Measurements from ENCODE around the gene ABCC10.

The ABCC10 gene

DNA sequence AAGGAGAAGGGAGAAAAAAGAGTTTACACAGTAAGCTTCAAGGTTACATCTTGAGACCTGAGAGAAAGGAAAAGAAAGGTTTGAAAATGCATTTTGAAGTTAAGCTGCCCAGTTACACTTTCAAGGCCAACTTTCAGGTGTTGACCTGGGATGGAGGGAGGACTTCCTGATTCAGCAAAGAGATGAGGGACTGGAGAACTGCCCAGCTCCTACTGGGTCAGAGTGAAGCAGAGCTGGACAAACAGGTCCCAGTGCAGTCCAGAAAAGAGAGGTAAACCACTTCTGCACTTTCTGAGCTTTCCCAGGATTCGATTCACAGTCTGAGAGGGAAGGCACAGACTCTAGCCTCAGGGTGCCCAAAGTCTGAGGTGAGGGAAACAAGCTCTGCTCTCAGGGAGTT lies 44.1 kb downstream of the ABCC10 start:
- no peak for DNase-seq

GRCh38 chr6:43472515-43472914 lies 45.2 kb downstream of the ABCC10 start:
- no peak for DNase-seq

DNA sequence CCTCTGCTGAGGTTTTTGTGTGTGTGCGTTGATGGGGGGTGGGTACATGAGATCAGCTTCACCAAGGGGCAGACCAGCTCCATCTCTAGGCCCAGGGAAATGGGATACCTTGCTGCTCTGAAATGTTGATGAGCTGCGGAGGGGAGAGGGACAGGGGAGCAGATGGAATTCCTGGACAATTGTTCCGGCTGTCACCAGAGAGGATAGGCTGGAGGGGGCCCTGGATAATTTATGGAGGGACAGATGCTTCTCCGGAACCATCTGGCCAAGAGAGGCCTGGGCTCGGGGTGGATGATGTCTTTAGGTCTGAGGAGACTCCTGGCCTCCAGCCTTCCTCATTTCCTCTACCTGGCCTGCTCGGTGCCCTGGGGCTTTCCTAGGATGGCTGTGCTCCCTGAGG lies 48.2 kb downstream of the ABCC10 start:
- no peak for DNase-seq

DNA sequence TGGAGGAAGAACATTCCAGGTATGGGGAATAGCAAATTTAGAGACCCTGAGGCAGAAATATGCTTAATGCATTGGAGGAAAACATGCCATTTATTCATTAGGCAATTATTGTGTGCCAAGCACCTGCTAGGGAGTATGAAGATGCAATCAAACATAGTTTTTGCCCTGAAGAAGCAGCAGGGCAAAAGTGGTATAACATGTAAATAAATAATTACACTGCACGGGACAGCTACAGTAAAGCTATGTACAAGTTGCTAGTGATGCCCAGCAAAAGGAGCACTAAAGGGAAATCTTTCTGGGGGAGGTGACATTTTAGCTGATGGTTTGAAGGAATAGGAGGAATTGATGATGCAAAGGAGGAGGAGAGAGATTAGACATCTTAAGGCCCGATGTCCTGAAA lies 49.4 kb downstream of the ABCC10 start:
- DNase-seq: no peak

GRCh38 chr6:43477235-43478007 lies 50.1 kb downstream of the ABCC10 start, which contains the start of gene TJAP1:
TJAP1 (plus strand) TSS chr6:43477570; CDS start chr6:43499002, 21,432 bp downstream.
- DNase-seq: peak; percentile 71

- no peak for DNase-seq
These were observed 50.6 kb downstream of the ABCC10 start for GRCh38 chr6:43478008-43478372.

DNA sequence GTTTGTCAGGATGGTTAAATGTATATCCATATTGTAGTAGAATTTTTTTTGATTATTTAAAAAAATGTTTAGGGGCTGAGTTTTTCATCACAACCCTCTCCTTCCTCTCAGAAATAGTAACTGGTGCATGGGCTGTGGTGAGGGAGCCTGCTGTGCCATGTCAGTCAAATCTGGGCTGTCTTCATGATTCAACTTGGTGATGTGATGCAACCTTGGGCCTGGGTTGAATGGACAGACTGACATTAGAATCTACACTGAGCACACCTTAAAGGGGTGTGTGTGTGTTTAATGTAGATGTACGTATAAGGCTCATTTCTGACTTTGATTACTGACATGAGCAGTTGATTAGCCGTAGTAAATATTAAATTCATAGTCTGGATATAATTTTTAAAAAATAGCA lies 53.7 kb downstream of the ABCC10 start:
- DNase-seq: no peak

- DNase-seq: no peak
These were observed 54.4 kb downstream of the ABCC10 start for GRCh38 chr6:43481591-43482236.

- no peak for DNase-seq
These were observed 61.4 kb downstream of the ABCC10 start for GRCh38 chr6:43488667-43489276.

DNA sequence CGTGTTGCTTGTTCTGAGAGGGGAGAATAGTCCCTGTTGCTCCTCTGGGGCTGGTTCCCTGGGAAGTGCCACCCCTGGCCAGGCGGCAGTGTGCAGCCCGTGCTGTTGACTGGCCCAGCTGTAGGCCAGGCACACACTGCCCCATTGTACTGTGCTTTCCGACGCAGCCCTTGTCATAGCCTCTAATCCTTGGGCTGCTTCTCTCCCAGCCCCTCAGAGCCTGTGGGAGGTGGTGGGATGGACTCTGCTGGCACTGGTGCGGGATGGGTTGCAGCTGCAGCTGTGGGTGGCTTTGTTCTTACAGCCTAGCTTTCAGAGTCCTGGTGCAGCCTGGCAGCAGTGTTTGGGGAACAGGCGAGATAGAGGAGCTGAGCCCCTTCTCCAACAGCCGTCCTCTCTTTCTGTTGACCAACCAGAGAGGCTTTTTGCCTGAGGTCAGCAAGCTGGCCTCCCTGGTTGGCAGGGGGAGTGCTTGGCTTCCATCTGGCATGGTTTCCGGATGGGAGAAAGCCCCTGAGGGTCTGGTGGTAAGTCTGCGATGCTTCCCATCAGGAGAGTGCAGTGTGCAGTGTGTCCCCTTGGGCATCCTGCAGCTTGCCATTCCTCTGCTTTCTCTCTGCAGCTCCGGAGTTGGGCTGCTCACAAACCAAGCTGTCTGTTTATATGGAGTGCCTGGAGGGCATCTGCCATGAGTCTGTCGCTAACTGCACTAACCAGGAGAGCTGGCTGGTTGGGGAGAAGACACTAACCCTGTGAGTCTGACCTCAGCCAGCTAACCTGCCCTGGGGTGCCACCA lies 62.1 kb downstream of the ABCC10 start:
- no peak for DNase-seq

- no peak for DNase-seq
These were observed 63.2 kb downstream of the ABCC10 start for GRCh38 chr6:43490523-43490939.

GRCh38 chr6:43491750-43492661 lies 64.7 kb downstream of the ABCC10 start:
- no peak for DNase-seq

- DNase-seq: no peak
These were observed 65.3 kb downstream of the ABCC10 start for GRCh38 chr6:43492673-43493072.

DNA sequence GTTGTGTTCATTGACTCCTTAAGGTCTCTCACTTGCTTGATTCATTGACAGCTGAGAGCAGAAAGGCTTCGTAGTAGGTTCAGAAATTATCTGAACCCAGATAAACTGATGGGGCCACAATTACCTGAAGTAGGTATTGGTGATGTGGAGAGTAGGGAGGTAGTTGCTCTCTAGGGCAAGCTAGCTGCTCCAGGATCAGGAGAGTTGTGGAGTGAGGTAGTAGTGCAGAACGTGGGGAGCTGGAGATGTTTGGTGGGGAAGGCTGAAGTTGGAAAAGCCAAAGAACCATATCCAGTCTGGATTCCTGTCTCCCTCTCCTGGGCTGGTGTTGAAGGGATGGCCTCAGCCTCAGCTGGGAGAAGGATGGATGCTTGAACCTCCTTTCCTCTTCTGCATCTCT lies 65.9 kb downstream of the ABCC10 start:
- DNase-seq: no peak

GRCh38 chr6:43493833-43494232 lies 66.5 kb downstream of the ABCC10 start:
- DNase-seq: no peak

GRCh38 chr6:43494321-43494720 lies 67.0 kb downstream of the ABCC10 start:
- DNase-seq: no peak

DNA sequence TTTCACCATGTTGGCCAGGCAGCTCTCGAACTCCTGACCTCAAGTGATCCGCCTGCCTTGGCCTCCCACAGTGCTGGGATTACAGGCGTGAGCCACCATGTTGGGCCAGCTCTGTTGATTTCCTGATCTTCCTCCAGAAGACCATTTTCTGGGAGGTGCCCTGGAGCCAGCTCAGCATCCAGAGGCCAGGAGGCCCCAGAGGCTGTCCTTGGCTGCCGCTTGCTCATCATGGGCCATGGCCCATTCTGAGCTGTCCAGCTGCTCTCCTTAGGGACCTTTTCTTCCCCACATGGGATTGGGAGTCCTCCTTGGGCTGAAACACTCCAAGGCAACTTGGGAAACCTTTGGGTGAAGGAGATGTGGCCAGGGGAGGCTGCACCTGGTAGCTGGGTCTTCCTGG lies 67.4 kb downstream of the ABCC10 start:
- DNase-seq: no peak

DNA sequence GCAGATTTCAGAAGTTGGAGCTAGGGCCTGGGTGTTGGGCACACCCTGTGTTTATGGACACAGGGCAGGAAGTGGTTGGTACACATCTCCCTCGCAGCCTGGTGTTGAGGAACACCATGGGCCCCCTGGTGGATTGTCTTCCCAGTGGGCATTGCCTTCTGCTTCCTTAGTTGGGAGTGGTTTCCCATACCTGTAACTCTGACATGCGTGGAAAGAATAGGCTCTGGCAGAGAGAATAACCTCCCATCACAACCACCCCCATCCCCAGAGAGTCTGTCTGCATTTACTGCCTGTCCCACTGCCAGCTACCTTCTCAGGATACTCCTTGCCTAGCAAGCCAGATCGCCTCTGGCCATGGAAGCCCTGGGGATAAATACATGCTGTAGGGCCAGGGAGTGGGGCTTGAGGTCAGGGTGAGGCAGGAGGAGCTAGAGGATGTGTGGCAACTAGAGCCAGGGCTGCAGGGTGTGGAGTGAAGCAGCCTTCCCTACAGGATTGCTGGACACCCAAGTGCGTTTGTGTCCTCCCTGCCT lies 68.1 kb downstream of the ABCC10 start:
- DNase-seq: no peak

DNA sequence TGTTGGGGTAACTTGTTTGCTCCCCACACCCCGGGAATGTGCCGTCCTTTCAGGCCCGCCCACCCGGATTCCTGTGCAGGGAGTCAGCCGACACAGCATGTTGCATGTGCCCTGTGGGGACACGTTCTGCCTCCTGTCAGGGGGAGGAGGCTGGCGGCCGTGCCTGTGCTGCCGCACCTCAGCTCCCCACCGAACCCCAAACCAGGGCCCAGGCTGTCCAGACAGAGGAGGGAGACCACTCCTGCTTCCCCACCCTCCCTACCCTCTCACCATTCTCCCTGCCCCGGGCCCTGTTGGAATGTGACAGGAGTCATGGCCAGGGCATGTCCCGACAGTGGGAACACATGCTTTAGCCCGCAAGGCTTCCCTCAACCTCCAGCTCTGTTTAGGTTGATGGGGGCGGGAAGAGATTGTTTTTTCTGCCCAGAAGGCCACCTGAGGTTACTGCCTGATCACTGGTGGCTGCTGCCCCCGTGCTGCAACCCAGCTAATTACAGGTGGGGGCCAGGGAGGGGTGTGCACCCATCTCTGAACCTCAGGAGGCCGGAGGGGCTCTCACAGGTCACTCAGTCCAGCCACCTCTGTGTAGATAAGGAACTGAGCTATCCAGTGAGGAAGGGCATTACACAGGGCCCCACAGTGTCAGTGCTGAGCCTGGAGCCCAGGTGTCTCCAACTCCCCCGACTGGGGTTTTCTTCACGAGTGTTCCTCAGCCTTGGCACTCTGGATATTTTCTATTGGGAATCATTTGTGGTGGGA lies 69.2 kb downstream of the ABCC10 start:
- no peak for DNase-seq

DNA sequence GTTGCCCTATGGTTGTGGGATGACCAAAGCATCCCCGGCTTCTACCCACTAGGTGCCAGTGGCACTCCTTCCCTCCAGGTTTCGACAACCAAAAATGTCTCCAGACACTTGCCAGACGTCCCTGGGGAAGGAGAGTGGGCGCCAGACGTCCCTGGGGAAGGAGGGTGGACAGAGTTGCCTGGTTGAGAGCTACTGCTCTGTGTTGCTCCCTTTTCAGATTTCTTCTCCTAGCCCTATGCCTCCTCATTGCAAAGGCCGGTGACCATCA lies 69.7 kb downstream of the ABCC10 start:
- DNase-seq: no peak

DNA sequence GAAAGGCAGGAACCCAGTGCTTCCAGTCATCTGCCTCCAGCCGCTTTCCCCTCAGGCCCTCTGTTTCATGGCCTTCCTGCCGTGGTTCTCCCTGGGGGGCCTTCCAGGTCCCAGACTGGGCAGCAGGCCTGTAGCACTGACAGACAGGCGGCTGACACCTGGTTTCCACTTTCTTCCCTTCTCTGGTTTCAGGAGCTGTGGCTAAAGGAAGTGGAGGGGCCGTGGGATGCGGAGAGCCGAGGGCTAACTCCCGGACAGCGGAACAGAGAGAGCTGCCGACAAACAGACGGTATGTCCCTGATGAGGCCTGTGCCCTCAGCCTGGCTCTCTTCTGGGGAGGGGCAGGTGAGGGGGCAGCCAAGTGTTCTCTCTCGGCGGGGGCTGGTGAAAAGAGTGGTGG lies 70.3 kb downstream of the ABCC10 start:
- no peak for DNase-seq
